ENCODE measurements around the gene BMP8A.
A peak's percentile ranks its signal among the peaks of the same experiment; 100 is the strongest.
"Not testable (repeated sequence)": the region's sequence is repeated elsewhere in the genome, so short reads cannot be mapped to it uniquely, and the experiment has no call there.

Gene BMP8A

DNA sequence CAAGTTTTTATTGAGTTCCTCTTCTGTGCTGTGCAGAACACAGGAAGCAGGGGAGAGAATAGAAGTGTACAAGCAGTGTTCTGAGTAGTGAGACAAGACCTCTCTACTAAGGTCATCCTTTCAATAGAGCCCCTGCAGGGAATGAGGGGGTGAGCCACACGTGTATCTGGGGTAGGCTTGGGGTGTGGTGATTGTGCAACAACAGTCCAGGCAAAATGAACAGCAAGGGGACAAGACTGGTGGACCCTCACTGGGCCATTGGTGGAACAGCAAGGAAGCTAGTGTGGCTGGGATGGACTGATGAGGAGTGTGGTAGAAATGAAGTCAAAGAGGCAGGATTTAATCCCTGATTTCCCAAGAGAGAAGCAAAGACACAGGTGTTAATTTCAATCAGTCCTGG, 8.2 kb upstream of the BMP8A start:
- DNase-seq: no peak

DNA sequence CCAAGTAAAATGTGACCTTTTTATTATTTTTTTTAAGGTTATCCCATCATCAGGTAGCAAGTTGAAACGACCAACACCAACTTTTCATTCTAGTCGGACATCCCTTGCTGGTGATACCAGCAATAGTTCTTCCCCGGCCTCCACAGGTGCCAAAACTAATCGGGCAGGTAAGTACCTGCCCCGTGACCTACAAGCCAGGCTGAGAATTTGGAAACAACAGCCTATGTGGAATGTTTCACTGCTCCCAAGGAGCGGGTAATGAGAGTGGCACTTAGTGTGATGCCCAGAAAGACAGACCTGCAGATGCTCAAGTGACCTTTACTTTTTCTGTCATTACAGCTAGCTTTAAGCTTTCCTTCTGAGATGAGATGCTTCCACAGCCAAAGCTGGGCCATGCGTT, 6.9 kb upstream of the BMP8A start:
- no peak for DNase-seq

DNA sequence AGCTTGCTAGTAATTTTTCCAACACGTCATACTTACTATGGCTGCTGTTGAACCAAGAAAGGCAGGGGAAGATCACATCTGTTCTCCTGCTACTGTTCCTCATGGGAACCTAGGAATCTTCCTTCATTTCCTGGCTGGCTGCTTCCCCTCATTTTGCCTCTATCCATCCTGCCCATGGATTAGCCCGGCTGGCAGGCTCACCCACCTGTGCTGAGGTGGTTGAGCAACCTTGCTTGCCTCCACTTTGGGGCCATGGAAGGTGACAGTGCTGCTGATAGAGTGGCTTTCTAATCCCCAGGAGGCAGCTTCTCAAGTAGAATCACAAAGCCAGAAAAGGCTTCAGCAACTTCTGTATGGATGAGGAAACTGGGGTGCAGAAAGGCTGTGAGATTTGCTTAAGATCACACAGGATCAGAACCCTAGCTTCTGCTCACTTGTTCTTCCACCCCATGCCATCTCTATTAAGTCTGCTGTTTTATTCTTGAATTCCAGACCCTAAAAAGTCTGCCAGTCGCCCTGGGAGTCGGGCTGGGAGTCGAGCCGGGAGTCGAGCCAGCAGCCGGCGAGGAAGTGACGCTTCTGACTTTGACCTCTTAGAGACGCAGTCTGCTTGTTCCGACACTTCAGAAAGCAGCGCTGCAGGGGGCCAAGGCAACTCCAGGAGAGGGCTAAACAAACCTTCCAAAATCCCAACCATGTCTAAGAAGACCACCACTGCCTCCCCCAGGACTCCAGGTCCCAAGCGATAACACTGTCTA, 6.2 kb upstream of the BMP8A start:
- DNase-seq: no peak

DNA sequence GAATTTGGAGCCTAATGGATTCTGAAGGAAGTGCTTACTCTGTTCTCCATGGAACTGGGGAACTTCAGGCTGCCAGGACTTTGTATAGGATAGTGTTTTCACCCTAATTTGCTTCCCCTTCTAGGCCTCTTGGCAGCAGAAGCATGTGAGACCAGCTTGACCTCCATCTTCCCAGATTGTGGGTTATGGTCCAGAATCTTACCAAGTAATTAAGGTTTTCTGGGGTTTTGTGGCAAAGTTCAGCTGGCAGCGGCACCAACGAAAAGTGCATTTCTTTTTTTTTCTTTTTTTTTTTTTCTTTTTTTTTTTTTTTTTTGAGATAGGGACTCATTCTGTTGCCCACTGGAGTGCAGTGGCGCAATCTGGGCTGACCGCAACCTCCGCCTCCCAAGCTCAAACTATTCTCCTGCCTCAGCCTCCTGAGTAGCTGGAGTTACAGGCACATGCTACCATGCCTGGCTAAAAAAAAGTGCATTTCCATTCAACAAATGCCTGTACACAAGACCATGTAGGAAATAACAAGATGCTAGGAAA, 3.4 kb upstream of the BMP8A start:
- DNase-seq: no peak

DNA sequence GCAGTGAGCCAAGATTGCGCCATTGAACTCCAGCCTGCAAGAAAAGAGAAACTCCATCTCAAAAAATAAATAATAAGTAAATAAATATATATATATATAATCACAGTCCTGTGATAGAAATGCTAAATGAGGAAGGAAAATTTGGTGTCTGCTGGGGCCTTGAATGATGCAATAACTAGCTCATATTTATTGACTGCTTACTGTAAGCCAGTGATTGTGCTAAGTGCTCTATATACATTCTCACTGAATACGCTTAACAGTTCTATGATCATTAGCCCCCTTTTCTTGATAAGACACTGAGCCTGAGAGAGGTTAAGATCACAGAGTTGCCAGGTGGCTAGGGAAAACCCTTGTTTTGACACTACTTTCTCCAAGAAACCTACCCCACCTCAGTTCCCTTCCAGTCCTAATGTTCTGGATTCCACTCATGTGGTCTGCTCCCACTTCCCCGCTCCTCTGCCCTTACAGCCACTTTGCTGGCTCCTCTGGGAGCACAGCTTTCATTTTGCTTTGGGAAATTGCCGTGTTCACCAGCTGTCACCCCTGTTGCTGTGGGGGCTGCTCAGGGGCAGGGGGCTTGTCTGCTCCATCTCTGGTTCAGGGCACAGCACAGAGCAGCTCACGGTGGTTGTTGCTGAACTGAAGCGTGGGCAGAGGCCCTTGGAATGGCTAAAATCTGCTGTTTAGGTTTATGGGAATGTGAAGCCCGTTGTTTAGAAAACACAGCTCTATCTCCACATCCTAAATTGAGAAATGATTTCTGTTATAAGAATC, 2.5 kb upstream of the BMP8A start:
- peak; percentile 54 to 68 for DNase-seq

DNA sequence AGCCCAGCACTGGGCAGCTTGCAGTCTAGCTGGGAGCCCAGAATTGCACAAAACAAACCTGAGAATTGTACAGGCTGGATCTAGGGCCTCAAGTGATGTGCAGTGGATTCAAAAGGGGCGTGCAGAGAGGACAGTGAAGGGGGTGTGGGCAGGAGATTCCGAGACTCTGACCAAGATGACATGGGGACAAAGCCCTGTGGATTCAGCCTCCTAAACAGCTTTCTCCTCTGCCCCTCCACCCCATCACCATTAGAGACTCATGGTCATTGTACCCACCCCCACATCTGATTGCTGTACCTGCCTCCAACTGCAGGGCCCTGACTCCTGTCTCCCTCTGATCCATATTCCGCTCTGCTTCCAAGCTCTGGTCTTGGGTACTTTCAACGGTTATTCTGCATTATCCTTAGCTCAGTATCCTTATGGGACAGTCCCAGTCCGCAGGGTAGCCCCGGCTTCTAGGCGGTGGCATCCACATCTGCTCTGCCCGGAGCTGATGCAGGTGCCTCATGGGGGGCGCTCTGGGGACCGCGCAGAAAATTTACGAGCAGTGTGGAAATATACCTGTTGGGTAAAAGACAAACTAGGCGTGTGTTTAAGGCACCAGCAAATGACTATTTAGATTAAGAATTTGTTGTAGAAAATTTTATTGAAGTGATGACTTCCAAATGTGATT, 1.7 kb upstream of the BMP8A start:
- no peak for DNase-seq

DNA sequence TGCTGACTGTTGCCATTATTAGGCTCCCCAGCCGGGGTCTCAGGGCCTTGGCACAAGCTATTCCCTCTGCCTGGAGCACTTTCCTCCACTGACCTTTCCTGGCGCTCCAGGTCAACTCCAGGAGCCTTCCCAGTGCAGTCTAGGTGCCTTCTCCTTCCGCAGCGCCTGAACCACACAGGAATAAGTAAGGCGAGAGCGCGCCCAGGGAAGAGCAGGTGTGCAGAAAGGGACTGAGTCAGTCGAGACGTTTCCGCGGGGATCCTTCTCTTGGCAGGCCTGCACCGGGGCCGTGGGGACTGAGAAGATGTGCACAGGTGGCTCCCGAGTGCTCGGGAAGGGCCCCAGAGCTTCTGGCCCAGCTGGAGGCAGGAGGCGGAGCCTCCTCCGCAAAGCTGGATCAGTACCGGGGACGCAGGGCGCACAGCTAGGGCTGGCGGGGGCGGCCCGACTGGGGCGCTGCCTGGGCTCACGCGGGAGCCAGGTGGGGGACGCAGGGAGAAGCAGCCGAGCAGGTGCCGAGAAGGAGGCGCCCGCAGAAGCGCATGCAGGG, 765 bp upstream of the BMP8A start:
- DNase-seq: no peak

DNA sequence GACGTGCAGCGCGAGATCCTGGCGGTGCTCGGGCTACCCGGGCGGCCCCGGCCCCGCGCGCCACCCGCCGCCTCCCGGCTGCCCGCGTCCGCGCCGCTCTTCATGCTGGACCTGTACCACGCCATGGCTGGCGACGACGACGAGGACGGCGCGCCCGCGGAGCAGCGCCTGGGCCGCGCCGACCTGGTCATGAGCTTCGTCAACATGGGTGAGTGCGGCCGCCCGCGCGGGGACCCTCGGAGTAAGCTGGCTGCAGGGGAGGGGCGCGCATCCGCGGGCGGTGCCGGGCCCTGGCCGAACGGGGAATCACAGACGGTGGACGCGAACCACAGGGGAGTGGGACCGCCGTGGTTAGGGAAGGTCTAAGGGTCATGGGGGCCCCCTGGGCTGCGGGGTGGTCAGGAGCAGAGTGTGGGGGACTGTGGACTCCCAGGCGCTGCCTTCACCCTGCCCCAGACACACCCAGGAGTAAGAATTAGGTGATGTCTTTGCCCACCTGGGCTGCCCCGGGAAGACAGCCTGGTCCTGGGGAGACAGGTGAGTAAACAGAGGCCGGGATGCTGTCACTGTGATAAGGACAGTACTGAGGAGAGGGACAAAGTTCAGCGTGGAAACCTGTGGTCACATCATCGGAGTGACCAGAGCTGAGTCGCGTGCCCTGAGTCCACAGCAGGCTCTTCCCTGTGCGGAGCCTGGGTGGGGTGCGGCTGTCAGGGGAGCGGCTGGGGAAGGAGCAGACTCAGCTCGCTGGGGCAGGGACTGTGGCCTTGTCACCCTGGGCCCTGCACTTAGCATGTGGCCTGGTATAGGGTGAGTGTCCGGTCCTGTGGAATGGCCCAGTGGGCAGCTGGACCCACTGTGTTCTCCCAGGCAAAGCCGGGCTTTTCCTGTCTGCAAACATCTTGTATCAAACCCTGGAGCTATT, 944 bp downstream of the BMP8A start:
- not testable (repeated sequence) for DNase-seq

DNA sequence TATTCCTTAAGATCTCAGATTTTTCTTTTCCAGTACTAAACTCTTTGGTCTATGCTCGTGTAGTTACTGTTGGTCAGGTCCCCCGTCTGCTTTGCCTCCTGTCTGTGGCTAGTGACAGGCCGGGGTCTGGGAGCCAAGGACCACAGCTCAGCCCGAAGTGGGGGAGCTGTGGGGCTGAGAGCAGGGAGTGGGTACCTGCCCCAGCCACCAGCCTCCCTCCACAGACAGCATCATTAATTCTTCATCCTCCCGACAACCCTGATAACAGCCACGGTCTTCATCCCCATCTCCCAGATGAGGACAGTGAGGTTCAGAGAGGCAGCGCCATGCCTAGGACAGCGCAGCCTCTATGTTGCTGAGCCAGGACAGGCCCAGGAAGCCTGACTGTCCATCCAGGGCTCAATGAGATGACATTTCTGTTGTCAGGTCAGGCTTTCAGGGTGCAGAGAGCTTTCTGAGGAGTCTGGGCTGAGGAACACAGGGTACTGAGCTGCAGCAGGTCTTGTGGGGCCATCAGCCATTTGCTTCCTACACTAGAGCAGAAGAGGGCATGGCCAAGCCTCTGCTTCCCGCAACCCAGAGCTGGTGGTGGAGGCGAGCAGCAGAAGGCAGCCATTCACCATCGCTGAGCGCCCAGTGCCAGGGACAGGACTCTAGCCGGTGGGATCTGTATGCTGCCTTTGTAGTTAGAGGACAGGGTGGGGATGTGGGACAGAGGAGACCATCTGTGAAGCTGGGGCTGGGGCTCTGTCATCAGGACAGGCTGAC, 1.8 kb downstream of the BMP8A start:
- not testable (repeated sequence) for DNase-seq

DNA sequence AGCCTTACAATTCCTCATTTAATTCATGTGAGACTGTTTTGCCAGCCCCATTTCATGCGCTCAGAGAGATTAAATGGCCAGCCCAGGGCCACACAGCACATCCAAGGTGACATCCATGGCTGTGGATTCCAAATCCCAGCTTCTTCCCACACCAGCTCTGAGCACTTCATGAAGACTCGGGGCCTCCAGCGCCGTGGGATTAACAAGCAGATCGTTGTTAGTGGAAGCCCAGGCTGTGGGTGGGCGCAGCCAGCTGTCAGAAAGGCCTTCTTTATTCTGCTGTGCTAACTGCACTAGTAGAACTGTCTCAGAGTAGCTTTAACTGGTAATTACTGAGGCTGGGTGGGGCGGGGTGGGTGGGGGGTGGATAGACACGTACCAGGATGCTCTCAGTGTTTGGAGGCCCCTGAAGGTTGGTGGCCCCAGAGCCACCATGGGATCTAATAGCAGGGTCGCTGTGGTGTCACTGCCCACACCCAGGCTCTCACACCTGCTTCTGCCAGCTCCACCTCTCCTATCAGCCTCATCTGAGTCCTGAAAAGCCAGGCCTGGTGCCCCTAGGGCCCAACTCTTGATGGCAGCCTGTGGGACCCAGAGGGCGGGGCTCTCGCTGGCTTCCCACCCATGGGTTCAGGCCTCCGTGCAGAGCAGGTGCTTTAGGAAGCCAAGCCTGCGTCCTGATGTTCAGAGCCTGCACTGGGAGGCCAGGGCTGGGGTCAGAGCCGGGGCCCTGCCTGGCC, 3.4 kb downstream of the BMP8A start:
- DNase-seq: no peak

DNA sequence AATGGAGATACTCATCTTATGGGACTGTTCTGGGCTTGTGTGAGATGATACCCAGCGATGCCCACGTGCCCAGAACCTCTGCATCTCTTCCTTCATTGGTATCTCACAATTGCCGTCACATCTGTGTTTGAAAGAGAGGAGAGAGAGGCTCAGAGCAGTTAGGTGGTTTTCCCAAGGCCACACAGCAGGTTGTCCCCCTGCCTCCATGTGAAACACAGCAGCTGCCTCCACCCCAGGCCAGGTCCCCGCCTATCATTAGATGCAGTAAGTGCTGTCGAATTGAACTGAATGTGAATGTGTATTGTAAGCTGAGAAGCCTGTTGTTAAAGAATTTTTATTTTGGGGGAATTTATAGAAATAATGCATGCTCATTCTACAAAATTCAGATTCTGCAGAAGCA, 5.1 kb downstream of the BMP8A start:
- DNase-seq: not testable (repeated sequence)

DNA sequence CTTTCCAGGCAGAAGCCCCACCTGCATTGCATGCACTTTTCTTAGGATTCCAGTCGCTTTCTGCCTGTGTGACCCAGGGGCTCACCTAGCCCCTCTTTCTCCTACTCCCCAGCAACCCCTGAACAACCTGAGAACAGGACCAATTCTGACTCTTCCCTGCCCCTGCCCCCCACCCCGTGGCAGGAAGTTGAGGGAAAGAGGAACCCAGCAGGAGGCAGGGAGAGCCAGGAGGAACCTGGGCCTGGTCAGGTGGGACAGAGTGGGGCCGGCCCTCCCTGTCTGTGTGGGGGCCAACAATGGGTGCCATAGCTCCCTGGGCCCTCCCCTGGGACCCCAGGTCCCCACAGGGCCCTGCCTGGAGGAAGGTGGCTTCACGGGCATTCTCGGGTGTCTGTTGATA, 6.1 kb downstream of the BMP8A start:
- DNase-seq: no peak

DNA sequence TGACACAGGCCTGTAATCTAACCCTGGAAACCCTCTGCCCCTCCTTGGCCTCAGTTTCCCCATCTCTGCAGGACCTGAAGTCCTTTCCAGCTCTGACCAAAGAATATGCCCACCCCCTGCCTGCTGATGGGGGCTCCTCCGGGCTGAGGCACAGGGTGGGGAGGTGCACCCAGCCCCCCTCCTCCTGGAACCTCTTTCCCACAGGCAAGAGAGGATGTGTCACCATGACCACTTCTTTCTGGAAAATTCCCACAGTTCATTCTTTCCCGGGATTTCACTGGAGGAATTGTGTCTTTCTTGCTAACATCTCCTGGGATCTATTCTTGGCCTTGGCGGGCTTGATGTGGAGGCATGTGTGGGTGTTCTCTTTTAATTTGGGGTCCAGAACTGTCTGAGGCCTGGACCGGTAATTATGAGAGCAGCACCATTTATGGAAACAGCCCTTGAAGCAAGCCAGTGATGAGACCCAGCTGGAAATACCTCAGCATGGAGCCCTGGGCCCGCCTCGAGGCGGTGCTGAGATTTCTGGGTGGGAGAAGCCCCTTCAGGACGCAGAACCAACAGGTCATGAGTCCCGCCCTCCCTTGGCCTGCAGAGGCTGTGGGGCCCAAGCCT, 6.8 kb downstream of the BMP8A start:
- DNase-seq: not testable (repeated sequence)

DNA sequence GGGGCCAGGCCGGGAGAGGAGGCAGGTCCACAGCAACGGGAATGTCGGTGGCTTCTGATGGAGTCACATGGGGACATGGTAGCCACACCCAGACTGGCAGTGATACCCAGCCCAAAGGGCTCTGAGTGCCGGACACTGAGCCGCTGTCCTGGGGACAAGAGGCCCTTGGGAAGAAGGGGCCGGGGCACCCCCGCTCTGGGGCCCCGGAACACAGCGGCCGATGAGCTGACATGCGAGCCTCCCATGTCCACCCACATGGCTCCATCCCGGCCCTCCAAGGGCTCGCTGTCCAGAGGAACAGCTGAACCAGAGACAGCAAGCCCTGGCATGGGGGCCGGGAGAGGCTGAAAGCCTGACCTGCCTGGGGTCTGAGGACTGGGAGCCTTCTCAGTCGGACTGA, 7.4 kb downstream of the BMP8A start:
- not testable (repeated sequence) for DNase-seq

DNA sequence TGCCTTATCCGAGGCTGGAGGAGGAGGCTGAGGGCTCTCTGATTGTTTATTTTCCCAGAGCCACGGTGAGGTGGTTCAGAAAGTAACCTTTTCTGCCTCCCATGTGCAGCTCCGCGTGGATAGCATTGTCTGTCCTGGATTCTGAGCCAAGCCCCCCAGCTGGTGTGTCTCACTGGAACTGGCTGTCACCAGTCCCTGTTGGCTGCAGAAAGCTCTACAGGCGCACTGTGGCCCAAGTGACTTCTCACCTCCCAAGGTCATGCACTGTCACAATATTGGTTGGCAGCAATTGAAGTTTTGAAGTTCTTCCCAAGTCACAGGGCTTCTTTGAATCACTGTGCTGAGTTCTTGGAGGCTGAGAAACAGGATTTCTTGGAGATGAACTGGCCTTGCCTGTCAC, 8.2 kb downstream of the BMP8A start:
- no peak for DNase-seq

DNA sequence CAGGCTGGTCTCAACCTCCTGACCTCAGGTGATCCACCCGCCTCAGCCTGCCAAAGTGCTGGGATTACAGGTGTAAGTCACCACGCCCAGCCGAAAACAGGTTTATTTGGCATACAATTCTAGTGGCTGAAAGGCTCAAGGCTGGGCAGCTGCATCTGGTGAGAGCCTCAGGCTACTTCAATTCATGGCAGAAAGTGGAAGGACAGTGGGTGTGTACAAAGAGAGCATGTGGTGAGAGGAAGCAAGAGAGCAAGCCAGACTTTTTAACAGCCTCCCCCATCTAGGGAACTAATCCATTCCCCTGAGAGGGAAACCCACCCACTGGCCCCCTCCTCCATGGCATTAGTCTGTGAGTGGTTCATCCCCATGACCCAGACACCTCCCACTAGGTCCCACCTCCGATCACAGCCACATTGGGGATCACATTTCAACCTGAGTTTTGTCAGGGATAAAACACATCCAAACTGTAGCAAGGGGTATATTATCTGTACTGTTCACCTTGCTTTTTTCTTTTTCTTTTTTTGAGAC, 9.5 kb downstream of the BMP8A start:
- peak in 1 of 2 donors; percentile 36 for DNase-seq

DNA sequence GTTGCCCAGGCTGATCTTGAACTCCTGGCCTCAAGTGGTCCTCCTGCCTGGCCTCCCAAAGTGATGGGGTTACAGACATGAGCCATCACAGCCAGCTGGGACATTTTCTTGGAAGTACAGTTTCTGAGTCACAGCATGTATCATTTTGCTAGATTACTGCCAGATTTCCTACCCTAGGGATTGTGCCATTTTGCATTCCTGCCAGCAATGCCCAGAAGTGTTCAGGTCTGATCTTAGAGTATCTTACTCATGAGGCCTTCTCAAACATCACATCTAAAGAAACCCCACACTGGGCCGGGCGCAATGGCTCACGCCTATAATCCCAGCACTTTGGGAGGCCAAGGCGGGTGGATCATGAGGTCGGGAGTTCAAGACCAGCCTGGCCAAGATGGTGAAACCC, 10.2 kb downstream of the BMP8A start:
- no peak for DNase-seq

DNA sequence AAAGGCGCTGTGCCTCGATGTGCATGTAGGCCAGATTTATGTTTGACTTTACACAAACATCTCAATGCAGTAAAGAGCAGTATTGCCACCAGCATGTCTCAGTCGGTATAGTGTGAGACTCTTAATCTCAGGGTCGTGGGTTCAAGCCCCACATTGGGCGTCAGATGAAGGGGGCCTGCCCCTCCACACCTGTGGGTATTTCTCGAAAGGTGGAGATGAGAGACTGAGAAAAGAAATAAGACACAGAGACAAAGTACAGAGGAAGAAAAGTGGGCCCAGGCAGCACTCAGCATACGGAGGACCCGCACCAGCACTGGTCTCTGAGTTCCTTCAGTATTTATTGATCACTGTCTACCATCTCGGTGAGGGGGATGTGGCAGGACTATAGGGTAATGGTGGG, 13.0 kb downstream of the BMP8A start:
- not testable (repeated sequence) for DNase-seq

DNA sequence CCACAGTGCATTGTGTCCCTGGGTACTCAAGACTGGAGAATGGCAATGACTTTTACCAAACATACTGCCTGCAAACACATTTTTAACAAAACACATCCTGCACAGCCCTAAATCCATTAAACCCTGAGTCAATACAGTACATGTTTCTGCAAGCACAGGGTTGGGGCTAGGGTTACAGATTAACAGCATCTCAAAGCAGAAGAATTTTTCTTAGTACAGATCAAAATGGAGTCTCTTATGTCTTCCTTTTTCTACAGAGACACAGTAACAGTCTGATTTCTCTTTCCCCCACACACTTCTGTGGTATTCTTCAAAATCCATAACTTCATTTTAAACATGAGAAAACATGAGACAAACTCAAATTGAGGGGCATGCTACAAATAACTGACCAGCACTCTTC, 13.9 kb downstream of the BMP8A start:
- no peak for DNase-seq
